Retinal pigment epithelial cell (primary cell): ENCODE data around the gene GHRHR.

ENCODE experiments used
- DNase-seq: peaks from one replicate; pipeline ENCODE4 v3.0.0-alpha.2; 2010; ENCODE audit warnings: low read depth
- H3K4me3 ChIP-seq: 2 replicates; pipeline ENCODE4 v1.5.1; 2011; ENCODE audit warnings: mild to moderate bottlenecking, low read length, control low read depth, moderate library complexity
- TF ChIP-seq, protein P1 (sequence below): conservative IDR thresholded peaks from 2 replicates; pipeline ENCODE4 v1.5.1; 2011; ENCODE audit warnings: low read depth, low read length, control low read depth, inconsistent platforms

GHRHR gene

DNA sequence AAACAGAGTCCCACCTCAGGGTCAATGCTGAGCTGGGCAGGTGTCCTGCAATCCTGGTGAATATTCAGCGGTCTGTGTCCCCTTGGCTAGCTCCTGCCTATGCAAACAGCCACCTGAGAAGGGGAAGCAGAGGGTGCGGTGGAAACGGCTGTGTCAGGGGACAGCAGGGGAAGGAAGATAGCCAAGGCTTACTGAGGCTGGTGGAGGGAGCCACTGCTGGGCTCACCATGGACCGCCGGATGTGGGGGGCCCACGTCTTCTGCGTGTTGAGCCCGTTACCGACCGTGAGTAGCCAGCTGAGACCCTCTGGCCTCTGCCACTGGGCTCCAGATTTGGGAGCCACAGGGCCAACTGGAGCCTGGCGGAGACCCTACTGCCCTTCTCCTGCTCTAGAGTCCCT is at the start of gene GHRHR:
GHRHR (plus strand) TSS at position 112 of the 400 bp plus-strand sequence; CDS start at position 228, 116 bp downstream.
- TF ChIP-seq, protein P1, sequence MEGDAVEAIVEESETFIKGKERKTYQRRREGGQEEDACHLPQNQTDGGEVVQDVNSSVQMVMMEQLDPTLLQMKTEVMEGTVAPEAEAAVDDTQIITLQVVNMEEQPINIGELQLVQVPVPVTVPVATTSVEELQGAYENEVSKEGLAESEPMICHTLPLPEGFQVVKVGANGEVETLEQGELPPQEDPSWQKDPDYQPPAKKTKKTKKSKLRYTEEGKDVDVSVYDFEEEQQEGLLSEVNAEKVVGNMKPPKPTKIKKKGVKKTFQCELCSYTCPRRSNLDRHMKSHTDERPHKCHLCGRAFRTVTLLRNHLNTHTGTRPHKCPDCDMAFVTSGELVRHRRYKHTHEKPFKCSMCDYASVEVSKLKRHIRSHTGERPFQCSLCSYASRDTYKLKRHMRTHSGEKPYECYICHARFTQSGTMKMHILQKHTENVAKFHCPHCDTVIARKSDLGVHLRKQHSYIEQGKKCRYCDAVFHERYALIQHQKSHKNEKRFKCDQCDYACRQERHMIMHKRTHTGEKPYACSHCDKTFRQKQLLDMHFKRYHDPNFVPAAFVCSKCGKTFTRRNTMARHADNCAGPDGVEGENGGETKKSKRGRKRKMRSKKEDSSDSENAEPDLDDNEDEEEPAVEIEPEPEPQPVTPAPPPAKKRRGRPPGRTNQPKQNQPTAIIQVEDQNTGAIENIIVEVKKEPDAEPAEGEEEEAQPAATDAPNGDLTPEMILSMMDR = no peak
- H3K4me3 ChIP-seq = no peak within 1 kb of the TSS
- DNase-seq = no peak

DNA sequence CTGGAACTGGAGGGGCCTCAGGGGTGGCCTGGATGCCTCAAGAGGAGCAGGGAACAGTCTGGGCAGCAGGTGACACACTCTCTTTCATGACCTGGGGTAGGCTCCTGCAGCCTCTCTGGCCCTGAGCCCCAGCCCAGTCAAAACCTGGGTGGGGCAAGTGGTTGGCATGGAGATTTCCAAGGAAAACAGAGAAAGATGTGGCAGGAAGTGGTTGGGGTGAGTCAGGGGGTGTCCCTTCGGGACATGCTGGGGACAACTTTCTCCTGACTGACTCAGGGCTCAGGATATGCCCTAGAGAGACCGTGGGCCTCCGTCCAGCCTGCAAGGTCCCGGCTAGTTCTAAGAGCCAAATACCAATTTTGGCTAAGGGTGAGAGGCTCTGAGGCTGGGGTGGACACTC is 49.2 kb upstream of the GHRHR start:
- no peak overlapping the region for H3K4me3 ChIP-seq
- no peak for DNase-seq
- TF ChIP-seq, protein P1 = no peak

DNA sequence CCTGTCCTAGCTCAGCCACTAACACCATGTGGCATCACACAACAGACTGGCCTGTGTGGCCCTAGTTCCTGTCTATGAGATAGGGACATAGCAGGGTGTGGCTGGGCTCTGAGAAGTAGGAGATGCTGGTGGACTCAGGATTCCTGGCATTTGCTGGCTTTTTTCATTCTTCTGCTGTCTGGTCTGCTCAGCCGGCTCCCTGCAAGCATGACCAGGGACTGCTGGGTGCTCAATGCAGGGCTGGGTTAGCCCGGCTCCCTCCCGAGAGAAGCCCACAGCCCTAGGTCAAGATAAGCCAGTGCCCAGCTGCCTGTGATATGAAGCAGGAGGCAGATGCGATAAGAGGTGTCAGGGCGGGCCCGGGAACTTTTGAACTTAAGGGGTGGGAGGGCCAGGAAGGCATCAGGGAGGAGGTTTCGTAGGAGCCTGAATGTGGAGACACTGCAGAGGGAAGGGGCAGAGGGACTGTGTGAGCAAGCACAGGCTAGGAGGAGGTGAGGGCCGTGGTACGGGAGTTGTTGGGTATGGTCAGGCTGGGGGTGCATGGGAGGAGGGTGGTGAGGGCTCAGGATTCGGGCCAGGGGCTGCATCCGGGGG is 48.6 kb upstream of the GHRHR start:
- no peak overlapping the region for H3K4me3 ChIP-seq
- no peak for DNase-seq
- TF ChIP-seq, protein P1 = no peak

DNA sequence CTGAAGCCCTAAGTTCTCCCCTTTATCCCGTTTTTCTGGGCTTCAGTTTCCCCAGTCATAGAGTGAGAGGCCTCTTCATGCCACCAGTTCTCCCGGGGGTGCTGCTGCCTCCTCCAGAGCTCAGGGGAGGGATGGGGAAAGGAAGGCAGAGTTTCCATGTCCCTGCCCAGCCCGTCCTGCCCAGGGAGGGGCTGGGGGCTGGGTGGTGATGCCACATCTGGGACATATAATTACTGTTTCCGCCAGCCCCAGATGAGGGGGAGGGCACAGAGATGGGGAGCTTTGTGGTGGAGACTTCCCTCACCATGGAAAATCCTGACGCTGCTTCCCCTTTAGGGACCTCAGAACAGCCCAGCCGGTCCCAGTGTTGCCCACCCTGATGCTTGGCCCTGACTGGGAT is 48.0 kb upstream of the GHRHR start:
- no peak overlapping the region for H3K4me3 ChIP-seq
- no peak for DNase-seq
- TF ChIP-seq, protein P1 = no peak

DNA sequence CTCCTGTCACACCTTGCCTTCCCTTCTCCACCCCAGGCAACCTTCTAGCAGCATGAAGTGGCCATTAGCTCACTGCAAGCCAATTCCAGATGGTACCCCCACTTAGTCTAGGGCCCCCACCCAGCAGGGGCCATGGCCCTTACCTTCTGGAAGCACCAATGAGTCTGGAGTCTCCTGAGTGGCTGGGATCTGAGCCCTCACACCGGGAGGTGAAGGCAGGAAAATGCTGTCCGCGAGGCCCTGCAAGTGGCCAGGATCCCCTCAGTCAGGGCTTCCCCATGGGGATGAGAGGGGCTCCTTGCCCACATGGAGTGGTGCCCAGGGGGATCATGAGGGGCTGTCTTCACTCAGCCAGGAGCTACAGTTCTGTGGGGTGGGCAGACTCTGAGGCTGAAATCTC is 47.5 kb upstream of the GHRHR start:
- no peak for DNase-seq
- H3K4me3 ChIP-seq = no peak overlapping the region
- TF ChIP-seq, protein P1 = no peak

DNA sequence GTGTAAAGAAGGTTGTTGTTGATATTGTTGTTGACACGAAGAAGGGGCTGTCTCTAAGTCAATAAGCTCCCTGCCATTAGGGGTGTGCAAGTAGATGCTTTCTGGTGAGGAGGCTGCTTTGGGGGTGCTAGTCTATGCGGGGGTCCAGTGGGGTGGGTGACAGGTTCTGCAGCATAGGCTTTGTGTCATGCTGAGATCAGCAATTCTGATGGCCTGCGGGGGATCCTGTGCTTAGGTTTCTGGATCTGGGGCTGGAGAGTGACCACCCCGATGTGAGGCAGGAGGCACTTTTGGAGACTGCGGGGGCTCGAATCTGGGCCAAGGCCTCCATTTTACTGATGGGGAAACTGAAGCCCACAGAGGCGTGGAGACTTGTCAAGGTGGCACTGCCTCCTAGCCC is 47.0 kb upstream of the GHRHR start:
- no peak overlapping the region for H3K4me3 ChIP-seq
- no peak for DNase-seq
- TF ChIP-seq, protein P1 = no peak

DNA sequence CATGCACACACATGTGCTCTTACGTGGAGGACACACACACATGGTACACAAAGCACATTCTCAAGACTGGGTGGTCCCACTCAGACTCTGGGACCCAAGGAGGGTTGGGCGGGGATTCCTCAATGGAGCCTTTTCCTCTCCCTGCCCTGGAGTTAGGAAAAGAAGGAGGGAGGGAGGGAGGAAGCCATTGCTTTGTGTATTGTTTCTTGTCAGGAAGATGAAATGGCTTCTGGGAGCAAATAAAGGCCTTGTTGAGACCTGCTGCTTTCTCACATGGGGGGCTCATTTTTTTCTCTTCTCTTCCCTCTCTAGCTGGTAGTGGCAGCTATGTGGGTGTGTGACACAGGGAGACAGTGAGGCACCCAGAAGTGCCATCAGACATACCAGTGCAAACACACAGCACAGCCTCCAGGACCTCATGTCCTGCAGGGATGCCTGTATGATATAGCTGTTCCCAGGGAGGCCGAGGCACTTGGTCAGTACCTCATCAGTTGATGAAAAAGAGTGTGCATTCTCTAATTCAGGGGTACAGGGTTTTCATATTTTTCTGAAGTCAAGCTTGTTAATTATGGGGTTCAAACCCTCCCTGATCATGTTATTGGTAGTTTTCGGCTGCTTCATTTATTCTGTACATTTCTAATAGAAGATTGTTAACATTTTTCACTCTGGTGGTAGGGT is 46.4 kb upstream of the GHRHR start:
- TF ChIP-seq, protein P1 = no peak
- no peak for DNase-seq
- H3K4me3 ChIP-seq = no peak overlapping the region
